NOMO-1 treated with DMSO at 0.1 percent for 48 hours (cell line): ENCODE data around the gene NPBWR2.
A peak's percentile ranks its signal among the peaks of the same experiment; 100 is the strongest.

ENCODE experiments used
- DNase-seq: peaks from one replicate; lab custom pipeline; 2025; ENCODE audit not compliant: unreplicated experiment; lab: John Stamatoyannopoulos, UW

The NPBWR2 gene, protein sequence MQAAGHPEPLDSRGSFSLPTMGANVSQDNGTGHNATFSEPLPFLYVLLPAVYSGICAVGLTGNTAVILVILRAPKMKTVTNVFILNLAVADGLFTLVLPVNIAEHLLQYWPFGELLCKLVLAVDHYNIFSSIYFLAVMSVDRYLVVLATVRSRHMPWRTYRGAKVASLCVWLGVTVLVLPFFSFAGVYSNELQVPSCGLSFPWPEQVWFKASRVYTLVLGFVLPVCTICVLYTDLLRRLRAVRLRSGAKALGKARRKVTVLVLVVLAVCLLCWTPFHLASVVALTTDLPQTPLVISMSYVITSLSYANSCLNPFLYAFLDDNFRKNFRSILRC

DNA sequence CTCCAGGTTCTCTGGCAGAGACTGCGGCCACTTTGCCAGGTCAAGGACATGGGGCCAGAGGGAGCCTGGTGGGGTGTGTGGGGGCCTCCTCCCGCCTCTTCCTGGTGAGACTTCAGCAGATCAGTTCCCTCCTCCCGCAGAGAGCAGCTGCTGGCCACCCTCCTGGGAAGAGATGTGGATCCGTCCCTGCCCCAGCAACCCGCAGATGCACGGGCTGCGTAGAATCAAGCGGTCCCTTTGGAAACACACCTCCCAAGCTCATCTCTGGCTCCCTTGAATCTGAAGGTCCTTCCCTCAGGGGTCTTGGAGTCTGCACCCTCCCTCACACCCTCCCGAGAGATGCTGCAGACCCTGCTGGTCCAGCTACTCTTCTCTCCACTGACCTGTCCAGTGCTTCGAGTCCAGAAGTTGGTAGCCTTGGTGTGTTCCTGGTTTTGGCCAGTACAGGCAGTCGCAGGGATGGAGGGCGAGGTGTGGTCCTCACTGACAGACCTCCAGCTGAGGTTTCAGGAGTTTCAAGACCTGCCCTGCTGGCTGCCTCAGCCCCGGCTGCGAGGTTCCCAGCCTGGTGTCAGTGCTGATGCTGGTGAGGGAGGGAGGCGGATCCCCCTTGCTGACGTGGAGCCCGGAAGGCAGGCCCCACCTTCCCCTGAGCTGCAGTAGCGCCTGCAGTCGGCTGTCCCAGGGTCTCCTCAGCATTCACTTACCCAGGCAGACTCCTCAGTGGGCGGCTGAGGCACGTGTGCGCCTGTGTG is at the start of gene NPBWR2:
TSS of gene NPBWR2 (minus strand) at position 585 of the 755 bp plus-strand sequence. CDS start 734 bp downstream, outside the sequence.
- peak; percentile 17 for DNase-seq

DNA sequence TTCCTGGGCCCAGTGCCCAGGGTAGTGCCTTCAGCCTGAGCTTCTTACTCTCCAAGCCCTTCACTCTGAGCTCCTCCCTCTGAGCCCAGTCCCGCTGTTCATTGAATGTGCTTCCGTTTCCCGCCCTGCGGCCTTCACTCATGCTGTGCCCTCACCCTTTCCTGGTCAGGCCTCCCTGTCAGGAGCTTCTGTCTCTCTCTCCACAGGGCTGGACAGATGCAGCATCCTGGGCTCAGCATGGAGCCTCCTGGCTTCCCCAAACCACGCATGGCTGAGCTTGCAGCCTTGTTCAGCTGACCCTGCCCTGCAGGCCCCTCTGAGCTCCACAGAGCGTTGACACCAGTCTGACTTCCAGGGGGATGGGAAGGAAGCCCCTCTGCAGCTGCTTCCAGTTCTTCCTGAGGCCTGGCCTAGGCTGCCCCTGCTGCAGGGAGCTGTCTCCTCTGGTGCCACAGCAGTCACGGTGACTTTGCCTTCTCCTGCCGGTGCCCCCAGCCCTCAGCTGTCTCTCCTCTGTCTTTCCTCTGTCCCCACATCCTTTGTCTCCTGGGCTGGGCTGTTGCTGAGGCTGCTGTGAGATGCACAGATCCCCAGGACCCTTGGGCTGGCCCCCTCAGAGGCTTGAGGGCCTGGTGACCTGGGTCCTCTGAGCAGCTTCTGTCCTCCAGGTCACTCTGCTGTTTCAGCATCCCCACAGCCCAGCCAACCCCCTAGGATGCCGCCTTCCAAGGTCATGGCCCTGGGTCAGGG is 48.9 kb upstream of the NPBWR2 start:
- DNase-seq, result no peak

DNA sequence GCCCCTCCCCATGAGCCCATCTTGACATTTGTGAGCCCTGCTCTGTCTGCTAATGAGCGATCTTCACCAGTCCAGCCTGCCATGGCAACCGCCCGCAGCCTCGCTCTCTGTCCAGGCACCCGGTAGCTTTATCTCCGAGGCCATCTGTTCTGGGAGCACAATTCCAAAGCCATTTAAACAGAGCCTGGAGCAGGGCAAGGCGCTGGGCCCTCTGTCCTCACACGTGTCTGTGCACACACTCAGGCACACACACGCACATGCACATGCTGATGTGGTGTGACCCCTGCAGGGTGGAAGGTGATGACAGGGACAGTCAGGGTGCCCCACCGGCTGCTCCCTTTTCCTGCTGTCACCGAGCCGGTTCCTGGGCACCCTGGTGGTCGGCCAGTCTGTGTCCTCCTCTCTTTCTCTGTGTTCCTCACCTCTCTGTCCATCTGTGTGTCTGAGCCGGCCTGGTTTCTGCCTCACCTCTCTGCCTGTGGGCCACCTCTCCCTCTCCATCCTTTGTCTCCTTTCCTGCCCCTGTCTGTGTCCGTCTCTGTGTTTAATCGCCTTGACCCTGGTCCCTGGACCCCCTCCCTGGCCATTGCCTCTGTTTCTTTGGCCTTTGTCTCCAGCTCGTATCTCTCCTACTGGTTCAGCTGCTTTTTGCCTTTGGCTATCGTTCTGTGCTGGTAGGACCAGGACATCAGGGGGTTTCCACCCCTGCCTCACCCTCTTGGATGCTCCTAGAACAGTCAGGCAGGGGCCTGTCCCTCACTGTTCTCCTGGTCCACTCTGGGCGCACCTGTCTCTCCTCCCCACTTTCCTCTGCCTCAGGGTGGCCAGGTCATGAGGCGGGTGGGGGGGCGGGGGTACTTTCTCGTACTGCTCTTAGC is 48.1 kb upstream of the NPBWR2 start:
- no peak for DNase-seq

DNA sequence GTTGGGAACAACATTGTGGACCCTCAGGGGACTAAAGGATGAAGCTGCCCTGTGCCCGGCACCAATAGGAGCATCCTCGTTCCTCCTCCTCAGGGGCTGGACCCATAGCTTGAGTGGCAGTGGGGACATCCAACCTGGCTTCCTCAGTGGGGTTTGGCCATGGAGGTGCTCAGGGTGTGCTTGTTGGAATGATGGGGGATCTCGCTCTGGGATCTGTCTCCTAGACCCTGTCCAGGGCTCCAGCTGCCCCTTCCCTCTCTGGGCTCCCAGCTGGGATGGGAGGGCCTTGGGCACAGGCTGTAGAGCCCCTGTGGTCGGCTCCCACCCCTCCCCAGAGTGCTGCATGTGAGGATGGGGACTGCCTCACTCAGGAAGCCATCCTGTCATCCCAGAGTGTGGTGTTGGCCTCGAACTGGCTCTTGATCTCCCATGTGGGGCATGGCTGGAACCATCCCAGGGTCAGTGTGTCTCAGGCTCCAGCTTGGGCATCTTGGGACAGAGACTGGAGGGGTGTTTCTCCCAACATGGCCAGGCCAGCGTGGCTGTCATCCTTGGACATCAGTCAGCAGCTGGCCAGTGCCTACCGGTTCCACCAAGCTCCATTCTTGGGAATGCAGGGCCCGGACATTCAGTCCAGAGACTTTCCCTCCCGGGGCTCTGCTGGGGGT is 47.4 kb upstream of the NPBWR2 start:
- no peak for DNase-seq

DNA sequence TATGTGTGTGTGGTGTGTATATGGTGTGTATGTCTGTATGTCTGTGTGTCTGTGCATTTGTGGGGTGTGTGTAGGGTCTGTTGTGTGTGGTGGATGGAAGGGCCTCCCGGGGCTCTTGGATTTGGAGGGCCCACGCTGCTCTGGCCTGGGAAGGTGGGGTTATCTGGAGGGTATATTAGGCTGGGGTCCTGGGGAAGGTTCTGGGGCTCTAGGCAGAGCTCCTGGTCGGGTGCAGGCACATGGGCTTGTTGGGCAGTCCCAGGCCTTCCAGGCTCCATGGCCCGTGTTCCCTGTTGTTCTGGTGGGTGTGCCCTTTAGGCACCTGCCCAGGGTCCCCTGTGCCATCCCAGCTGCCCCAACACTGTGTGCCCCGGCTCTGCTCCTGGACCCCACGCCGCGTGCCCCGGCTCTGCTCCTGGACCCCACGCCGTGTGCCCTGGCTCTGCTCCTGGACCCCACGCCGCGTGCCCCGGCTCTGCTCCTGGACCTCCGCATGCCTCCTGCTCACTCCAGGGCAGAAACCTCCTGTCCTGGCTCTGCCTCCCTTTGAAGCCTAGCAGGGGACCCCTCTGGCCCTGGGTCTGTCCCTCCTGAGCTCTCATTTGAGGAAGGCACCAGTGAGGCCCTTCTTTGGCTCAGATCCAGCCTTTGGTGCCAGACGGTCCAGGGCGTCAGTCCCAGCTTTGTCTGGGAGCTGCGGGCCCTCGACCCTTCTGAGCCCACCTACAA is 46.7 kb upstream of the NPBWR2 start:
- no peak for DNase-seq

DNA sequence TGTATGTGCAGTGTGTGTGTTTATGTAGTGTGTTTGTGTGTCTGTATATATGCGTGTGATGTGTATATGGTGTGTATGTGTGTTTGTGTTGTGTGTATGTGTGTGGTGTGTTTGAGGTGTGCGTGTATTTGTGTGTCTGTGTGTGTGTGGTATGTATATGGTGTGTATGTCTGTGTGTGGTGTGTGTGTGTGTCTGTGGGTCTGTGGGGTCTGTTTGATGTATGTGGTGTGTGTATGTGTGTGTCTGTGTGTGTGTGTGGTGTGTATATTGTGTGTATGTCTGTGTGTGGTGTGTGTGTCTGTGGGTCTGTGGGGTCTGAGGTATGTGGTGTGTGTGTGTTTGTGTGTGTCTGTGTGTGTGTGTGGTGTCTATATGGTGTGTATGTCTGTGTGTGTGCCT is 46.0 kb upstream of the NPBWR2 start:
- no peak for DNase-seq

DNA sequence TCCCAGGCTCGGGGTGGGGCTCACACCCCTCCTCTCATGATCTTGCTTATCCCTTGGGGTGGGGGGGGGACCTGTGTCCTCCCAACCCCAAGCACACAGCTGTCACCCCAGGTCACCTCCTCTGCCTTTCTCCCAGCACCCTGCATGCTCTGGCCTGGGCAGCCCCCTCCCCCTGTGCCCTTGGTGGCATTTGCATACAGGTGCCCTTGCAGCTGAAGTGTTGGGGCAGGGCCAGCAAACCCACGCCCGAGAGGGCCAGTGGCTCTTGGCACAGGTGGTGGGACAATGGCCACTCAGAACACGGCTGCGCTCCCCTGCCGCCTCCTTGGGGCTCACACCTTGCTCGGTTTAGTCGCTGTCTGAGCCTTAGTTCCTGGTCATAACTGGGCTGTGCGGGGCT is 45.5 kb upstream of the NPBWR2 start:
- DNase-seq, result no peak

DNA sequence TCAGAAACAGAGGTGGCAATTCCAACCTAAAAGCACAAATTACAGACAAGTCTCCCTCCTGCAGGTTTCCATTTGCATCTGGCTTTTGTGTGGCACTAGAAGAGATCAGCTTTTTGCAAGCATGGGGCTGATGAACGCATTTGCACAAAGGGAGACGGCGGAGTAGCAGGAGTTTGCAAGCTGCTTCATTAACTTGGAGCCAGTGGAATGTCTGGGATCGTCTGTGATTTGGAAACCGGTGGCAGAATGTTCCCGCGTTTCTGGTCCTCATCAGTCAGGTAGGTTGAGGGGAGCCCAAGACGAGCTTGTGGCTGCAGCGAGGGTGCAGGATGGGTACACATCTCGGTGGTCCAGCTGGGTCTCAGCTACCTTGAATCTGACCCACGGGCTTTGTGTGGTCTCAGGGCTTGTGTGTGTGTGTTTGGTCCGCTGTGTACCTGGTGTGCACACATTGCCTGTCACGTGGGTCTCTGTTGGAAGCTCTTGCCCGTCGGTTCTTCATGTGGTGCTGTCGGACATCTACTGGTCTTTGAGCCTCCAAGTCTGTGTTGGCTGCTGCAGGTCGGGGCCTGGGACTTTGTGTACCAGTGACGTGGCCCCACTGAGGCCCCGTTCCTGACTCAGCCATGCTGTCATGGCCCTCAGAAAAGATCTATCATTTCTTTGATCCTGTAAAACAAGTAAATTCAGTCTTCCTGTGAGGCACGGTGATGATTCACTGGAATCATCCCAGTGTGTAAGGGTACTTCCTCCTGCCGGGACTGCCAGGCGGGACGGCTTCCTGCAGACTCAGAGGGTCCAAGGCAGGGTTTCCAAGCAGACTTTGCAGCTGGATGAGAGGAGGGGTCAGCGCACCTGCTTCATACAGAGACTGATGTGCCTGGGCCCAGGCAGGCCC is 44.5 kb upstream of the NPBWR2 start:
- DNase-seq, result no peak

DNA sequence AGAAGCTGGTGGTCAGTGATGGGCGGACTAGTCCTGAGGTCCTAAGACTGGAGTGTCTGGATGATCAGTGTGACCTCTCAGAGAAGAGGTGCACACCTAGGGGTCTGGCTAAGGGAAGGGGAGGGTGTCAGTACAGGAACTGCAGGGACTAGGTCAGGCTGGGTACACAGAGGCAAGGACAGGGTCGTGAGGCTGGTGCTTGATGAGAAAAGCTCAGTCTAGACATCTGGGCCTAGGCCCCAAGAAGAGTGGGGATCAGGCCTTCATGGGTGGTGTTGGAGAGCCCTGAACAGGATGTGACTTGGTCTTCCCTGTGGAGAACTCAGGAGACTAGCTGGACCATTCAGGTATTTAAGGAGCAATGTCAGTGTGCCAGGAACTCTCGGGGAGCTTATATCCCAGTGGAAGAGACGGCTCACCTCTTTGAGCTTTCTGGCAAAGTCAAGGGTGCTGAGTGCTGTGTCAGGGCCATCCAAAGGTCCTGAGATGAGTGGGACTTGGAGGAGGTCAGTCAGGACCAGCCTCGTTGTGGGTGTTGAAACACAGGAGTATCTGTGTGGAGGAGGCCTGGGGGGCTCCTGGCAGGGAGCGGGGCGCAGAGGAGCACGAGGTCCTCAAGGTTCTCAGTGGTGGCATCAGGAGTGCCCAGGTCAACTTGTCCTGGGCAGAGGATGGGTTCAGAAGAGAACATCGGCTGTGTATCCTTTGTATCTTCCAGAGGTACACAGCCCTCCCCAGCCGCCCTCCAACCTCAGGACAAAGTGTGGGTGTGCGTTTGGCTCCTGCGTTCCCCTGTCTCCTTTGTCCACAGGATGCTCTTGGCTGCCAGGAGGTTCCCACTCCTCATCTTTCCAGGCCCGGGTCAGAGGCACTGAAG is 43.6 kb upstream of the NPBWR2 start:
- no peak for DNase-seq

DNA sequence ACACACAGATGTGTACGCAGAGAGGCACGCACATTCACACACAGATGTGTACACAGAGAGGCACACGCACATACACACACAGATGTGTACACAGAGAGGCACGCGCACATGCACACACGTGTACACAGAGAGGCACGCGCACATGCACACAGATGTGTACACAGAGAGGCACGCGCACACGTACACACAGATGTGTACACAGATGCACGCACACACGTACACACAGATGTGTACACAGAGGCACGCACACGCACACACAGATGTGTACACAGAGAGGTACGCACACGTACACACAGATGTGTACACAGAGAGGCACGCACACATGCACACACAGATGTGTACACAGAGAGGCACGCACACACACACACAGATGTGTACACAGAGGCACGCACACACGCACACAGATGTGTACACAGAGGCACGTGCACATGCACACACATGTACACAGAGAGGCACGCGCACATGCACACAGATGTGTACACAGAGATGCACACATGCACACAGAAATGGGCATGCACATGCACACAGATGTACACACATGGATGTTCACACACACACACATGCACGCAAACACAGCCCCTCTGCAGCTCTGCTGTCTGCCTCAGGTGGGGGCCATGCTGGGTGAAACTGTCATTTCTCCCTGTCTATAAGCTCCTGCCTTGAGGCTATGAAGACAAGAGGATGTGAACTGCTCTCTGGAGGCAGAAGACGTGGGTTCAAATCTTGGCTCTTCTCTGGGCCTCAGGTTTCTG is 42.6 kb upstream of the NPBWR2 start:
- DNase-seq, result no peak

DNA sequence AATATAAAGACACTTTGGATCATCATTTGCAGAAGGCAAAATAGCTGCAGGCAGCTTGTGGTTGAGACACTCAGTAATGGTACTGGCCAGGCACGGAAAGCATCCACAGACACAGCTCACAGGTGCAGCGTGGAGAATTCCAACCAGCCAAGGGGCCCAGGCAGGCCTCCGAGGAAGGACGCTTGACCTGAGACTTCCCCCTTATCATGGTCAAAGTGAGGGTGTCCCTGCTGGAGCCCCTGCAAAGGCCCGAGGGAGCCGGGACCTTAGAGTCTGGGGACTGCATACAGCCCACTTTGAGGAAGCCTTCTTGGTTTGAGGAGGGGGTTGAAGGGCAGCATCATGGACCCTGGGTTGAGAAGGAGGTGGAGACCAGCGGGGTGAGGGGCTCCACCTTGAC is 41.8 kb upstream of the NPBWR2 start:
- no peak for DNase-seq

DNA sequence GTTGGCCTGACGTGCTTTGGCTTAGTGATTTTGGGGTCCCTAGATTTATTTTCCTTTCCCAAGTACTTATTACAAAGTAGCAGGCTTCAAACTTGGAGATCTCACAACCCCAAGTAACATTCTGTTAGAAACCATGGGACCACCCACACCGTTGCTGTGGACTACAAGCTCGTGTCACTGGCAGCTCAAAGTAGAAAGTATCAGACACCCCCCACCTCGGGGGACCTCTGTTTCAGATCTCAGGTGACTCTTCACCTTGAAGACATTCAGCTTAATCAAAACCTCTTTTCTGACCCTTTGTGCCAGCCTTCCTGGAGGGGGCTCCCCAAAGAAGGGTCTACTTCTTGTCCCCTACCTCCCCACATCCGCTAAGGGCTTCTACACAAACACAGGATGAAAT is 41.2 kb upstream of the NPBWR2 start:
- no peak for DNase-seq

DNA sequence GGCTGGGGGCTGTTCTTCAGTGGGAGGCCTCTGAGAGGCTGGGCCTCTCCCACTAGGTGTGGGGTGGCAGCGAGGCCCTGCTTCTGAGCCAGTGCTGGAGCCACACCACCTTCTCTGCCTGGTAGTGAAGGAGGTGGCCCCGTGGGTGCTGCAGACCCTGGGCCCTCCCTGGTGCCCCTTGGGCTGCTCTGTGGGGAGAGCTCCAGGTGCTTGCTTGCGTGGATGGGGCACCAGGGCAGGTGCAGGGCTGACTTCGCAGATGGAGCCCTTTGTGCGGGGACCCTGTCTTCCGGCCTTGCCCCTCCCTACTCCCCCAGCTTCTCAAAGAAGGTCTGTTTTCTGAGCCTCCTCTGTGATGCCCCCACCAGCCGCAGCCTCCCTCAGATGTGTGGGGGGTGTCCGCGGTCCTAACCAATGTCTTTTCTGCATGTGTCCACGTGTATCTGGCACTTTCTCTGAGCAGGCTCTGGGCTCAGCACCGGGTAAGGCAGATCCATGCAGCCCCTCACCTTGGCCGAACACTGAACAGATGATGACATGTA is 39.6 kb upstream of the NPBWR2 start:
- DNase-seq, result no peak

DNA sequence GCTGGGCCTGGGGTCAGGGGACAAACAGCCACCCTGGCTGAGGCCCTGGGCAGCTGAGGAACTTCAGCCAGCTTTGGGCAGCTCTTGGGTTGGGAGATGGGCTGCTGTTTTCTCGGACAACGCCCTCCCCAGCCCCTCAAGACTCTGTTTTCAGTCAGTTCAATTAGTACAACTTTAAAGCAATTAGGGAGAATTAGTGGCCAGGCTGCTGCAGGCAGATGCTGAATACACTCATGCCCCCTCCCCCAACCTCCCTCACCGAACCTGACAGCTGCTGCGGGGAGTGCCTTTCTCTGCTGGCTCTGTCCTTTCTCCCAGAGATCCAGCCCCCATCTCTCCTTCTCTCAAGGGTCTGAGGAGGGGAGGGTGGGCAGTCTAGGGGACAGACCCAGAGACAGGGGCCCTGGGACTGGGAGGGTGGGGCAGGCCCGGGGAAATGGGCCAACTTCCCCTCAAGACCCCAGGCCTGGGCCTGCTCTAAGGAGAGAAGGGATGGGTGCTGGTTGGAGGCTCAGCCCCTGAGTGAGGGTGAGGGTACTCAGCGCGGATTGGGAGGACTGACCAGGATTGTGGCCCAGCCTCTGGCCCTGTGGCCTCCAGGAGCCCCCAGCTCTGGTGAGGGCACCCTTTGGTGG is 39.1 kb upstream of the NPBWR2 start:
- no peak for DNase-seq

DNA sequence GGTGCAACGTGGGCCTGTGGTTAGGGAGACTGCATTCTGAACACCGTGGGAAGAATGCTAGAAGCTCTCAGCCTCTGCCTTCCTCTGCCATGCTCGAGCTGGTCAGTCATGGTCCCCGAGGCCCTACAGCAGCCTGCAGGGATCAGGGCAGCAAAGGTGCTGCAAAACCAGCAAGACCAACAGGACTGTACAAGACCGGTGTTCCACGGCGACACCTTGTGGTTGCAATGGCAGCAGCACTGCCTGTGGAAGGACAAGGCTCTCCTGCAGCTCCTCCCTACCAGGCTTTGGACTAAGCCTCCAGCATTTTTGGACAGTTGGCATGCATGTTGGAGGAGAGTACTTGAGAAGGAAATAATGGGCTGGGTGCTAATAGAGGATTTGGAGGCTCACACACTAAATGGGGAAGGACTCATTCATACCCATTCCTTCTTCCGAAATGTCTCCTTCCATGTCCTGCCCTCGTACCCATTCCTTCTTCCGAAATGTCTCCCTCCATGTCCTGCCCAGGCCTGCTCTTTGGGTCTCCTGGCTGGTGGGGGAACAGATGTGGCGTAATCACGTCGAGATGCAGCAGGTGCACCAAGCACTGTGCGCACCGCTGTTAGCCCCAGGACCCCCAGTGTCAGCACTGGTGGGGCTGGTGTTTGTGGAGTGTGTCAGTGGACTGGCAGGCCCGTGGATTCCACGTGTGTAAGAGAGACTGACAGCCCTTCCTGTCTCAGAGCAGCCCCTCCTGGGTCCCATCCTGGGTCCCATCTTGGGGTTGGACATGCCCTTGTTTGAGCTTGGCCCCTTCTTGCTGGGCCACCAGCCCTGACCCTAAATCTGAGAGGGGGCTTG is 38.3 kb upstream of the NPBWR2 start:
- no peak for DNase-seq
